ENCODE data around the gene RAE1. TPM values are rescaled to one million over a fixed set of nuclear protein-coding genes. Genes with fewer than 3 reads are reported as not detected.

RAE1 gene
- total and polyA plus RNA-seq, 4 donors: 3.6 to 19.4 (median 10.8) TPM

GRCh38 chr20:57322476-57322875 is 28.6 kb upstream of the RAE1 start:
- no peak overlapping the region for H3K27ac ChIP-seq (ENCODE audit: low read depth in 1 of 2, low read length in 2 of 2)
- no peak overlapping the region for H3K4me3 ChIP-seq (ENCODE audit: low read length in 2 of 2)
- 71 to 74% methylated on average over 2 of the region's 2 CpGs for WGBS, 2 donors
- intact Hi-C loops (cut with DNase I): no loop called here
- no peaks in the 10 kb centered on the region for H3K4me1 ChIP-seq (ENCODE audit: control insufficient read depth in 1 of 2, insufficient read depth in 2 of 2, low read length in 2 of 2)
- no peaks in the 10 kb centered on the region for H3K9me3 ChIP-seq (ENCODE audit: control insufficient read depth, low read length)
- H3K36me3 ChIP-seq (ENCODE audit: control insufficient read depth in 1 of 2, insufficient read depth in 2 of 2, low read length in 1 of 2): no peaks in the 10 kb centered on the region
- ATAC-seq (ENCODE audit: low FRiP score): no peak
- no peaks in the 10 kb centered on the region for H3K27me3 ChIP-seq (ENCODE audit: control insufficient read depth in 1 of 2, insufficient read depth in 2 of 2, low read length in 1 of 2)
- no peak for DNase-seq

- Histone ChIP-seq H3K36me3 (ENCODE audit: control insufficient read depth in 1 of 2, insufficient read depth in 2 of 2, low read length in 1 of 2) (no peaks in the 10 kb centered on the region), H3K4me1 (ENCODE audit: control insufficient read depth in 1 of 2, insufficient read depth in 2 of 2, low read length in 2 of 2) (no peaks in the 10 kb centered on the region), H3K27ac (ENCODE audit: low read depth in 1 of 2, low read length in 2 of 2) (no peak overlapping the region), H3K4me3 (ENCODE audit: low read length in 2 of 2) (no peak overlapping the region), H3K27me3 (ENCODE audit: control insufficient read depth in 1 of 2, insufficient read depth in 2 of 2, low read length in 1 of 2) (no peaks in the 10 kb centered on the region), H3K9me3 (ENCODE audit: control insufficient read depth, low read length) (no peaks in the 10 kb centered on the region)
- WGBS, 2 donors: 7 to 9% methylated on average over 6 of the region's 6 CpGs
- intact Hi-C loops (cut with DNase I): no loop called here
- DNase-seq (no peak), ATAC-seq (ENCODE audit: low FRiP score) (no peak)
Observed at GRCh38 chr20:57323034-57323433, 28.0 kb upstream of the RAE1 start.

GRCh38 chr20:57325632-57326356 is 25.3 kb upstream of the RAE1 start:
- Histone ChIP-seq H3K27ac (ENCODE audit: low read depth in 1 of 2, low read length in 2 of 2) (no peak overlapping the region), H3K4me1 (ENCODE audit: control insufficient read depth in 1 of 2, insufficient read depth in 2 of 2, low read length in 2 of 2) (no peaks in the 10 kb centered on the region), H3K36me3 (ENCODE audit: control insufficient read depth in 1 of 2, insufficient read depth in 2 of 2, low read length in 1 of 2) (no peaks in the 10 kb centered on the region), H3K27me3 (ENCODE audit: control insufficient read depth in 1 of 2, insufficient read depth in 2 of 2, low read length in 1 of 2) (no peaks in the 10 kb centered on the region), H3K9me3 (ENCODE audit: control insufficient read depth, low read length) (no peaks in the 10 kb centered on the region), H3K4me3 (ENCODE audit: low read length in 2 of 2) (no peak overlapping the region)
- WGBS, 2 donors: 84 to 89% methylated on average over 12 of the region's 12 CpGs
- no peak for ATAC-seq (ENCODE audit: low FRiP score)
- intact Hi-C loops (cut with DNase I): no loop called here
- DNase-seq: no peak

- Histone ChIP-seq H3K27me3 (ENCODE audit: control insufficient read depth in 1 of 2, insufficient read depth in 2 of 2, low read length in 1 of 2) (no peaks in the 10 kb centered on the region), H3K4me3 (ENCODE audit: low read length in 2 of 2) (no peak overlapping the region), H3K36me3 (ENCODE audit: control insufficient read depth in 1 of 2, insufficient read depth in 2 of 2, low read length in 1 of 2) (no peaks in the 10 kb centered on the region), H3K27ac (ENCODE audit: low read depth in 1 of 2, low read length in 2 of 2) (no peak overlapping the region), H3K4me1 (ENCODE audit: control insufficient read depth in 1 of 2, insufficient read depth in 2 of 2, low read length in 2 of 2) (no peaks in the 10 kb centered on the region), H3K9me3 (ENCODE audit: control insufficient read depth, low read length) (no peaks in the 10 kb centered on the region)
- no peak for DNase-seq
- ATAC-seq (ENCODE audit: low FRiP score): no peak
- WGBS, 2 donors: 39 to 44% methylated on average over 8 of the region's 8 CpGs
- intact Hi-C loops (cut with DNase I): no loop called here
Observed at GRCh38 chr20:57326667-57327455, 24.2 kb upstream of the RAE1 start.

- Histone ChIP-seq H3K36me3 (ENCODE audit: control insufficient read depth in 1 of 2, insufficient read depth in 2 of 2, low read length in 1 of 2) (no peaks in the 10 kb centered on the region), H3K27ac (ENCODE audit: low read depth in 1 of 2, low read length in 2 of 2) (no peak overlapping the region), H3K9me3 (ENCODE audit: control insufficient read depth, low read length) (no peaks in the 10 kb centered on the region), H3K4me3 (ENCODE audit: low read length in 2 of 2) (no peak overlapping the region), H3K27me3 (ENCODE audit: control insufficient read depth in 1 of 2, insufficient read depth in 2 of 2, low read length in 1 of 2) (no peaks in the 10 kb centered on the region), H3K4me1 (ENCODE audit: control insufficient read depth in 1 of 2, insufficient read depth in 2 of 2, low read length in 2 of 2) (no peaks in the 10 kb centered on the region)
- WGBS, 2 donors: 60% methylated on average over 6 of the region's 6 CpGs
- intact Hi-C loops (cut with DNase I): no loop called here
- ATAC-seq (ENCODE audit: low FRiP score): no peak
- DNase-seq: no peak
Observed at GRCh38 chr20:57327820-57328219, 23.2 kb upstream of the RAE1 start.

- ATAC-seq (ENCODE audit: low FRiP score) (no peak), DNase-seq (no peak)
- Histone ChIP-seq H3K27me3 (ENCODE audit: control insufficient read depth in 1 of 2, insufficient read depth in 2 of 2, low read length in 1 of 2) (no peaks in the 10 kb centered on the region), H3K9me3 (ENCODE audit: control insufficient read depth, low read length) (no peaks in the 10 kb centered on the region), H3K27ac (ENCODE audit: low read depth in 1 of 2, low read length in 2 of 2) (no peak within 1 kb of the TSS), H3K4me1 (ENCODE audit: control insufficient read depth in 1 of 2, insufficient read depth in 2 of 2, low read length in 2 of 2) (no peaks in the 10 kb centered on the region), H3K4me3 (ENCODE audit: low read length in 2 of 2) (no peak within 1 kb of the TSS), H3K36me3 (ENCODE audit: control insufficient read depth in 1 of 2, insufficient read depth in 2 of 2, low read length in 1 of 2) (no peaks in the 10 kb centered on the region)
- intact Hi-C loops (cut with DNase I): no loop called here
- WGBS, 2 donors: 57 to 63% methylated on average over 40 of the region's 40 CpGs
Observed at GRCh38 chr20:57329608-57330221, 21.3 kb upstream of the RAE1 start, which contains the start of gene SPO11. Gene SPO11 (plus strand): TSS chr20:57329803. CDS start chr20:57329868, 65 bp downstream.

GRCh38 chr20:57330998-57331397 is 20.1 kb upstream of the RAE1 start:
- intact Hi-C loops (cut with DNase I): no loop called here
- no peak for ATAC-seq (ENCODE audit: low FRiP score)
- Histone ChIP-seq H3K4me3 (ENCODE audit: low read length in 2 of 2) (no peak overlapping the region), H3K36me3 (ENCODE audit: control insufficient read depth in 1 of 2, insufficient read depth in 2 of 2, low read length in 1 of 2) (no peaks in the 10 kb centered on the region), H3K4me1 (ENCODE audit: control insufficient read depth in 1 of 2, insufficient read depth in 2 of 2, low read length in 2 of 2) (no peaks in the 10 kb centered on the region), H3K27ac (ENCODE audit: low read depth in 1 of 2, low read length in 2 of 2) (no peak overlapping the region), H3K27me3 (ENCODE audit: control insufficient read depth in 1 of 2, insufficient read depth in 2 of 2, low read length in 1 of 2) (no peaks in the 10 kb centered on the region), H3K9me3 (ENCODE audit: control insufficient read depth, low read length) (no peaks in the 10 kb centered on the region)
- DNase-seq: no peak
- WGBS, 2 donors: 69 to 71% methylated on average over 8 of the region's 8 CpGs

GRCh38 chr20:57332105-57333089 is 18.7 kb upstream of the RAE1 start:
- H3K4me1 ChIP-seq (ENCODE audit: control insufficient read depth in 1 of 2, insufficient read depth in 2 of 2, low read length in 2 of 2): no peaks in the 10 kb centered on the region
- 33 to 35% methylated on average over 1 of the region's 1 CpG for WGBS, 2 donors
- H3K9me3 ChIP-seq (ENCODE audit: control insufficient read depth, low read length): no peaks in the 10 kb centered on the region
- intact Hi-C loops (cut with DNase I): no loop called here
- H3K27ac ChIP-seq (ENCODE audit: low read depth in 1 of 2, low read length in 2 of 2): no peak overlapping the region
- no peak for ATAC-seq (ENCODE audit: low FRiP score)
- no peak overlapping the region for H3K4me3 ChIP-seq (ENCODE audit: low read length in 2 of 2)
- H3K27me3 ChIP-seq (ENCODE audit: control insufficient read depth in 1 of 2, insufficient read depth in 2 of 2, low read length in 1 of 2): no peaks in the 10 kb centered on the region
- DNase-seq: no peak
- H3K36me3 ChIP-seq (ENCODE audit: control insufficient read depth in 1 of 2, insufficient read depth in 2 of 2, low read length in 1 of 2): no peaks in the 10 kb centered on the region
